Measurements from ENCODE around the gene IDI2.
"Not testable (repeated sequence)": the region's sequence is repeated elsewhere in the genome, so short reads cannot be mapped to it uniquely, and the experiment has no call there.

The IDI2 gene

DNA sequence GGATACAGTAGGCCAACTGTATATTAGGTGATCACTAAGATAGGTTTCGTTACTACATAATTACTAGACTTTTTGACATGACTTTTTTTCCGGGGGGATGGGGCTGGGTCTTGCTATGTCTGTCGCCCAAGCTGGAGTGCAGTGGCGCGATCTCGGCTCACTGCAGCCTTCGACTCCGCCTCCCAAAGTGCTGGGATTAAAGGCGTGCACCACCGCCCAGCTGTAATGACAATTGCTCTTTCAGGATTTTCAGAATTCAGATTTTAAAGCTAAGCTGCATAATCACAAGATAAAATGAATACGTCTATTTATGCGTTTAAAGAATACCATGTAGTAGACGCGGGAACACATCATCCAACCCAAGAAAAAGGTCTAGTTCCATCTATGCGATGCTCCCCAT is 22.3 kb upstream of the IDI2 start:
- DNase-seq (ENCODE audit: low read depth), result no peak

DNA sequence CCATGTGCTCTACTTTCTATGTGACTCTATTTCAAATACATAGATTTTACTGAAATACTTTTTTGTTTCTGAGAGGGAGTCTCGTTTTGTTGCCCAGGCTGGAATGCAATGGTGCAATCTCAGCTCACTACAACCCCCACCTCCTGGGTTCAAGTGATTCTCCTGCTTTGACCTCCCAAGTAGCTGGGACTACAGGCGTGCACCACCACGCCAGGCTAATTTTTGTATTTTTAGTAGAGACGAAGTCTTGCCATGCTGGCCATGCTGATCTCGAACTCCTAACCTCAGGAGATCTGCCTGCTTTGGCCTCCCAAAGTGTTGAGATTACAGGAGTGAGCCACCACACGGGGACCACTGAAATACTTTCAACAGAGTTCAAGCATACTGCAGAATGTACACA is 19.8 kb upstream of the IDI2 start:
- no peak for DNase-seq (ENCODE audit: low read depth)

DNA sequence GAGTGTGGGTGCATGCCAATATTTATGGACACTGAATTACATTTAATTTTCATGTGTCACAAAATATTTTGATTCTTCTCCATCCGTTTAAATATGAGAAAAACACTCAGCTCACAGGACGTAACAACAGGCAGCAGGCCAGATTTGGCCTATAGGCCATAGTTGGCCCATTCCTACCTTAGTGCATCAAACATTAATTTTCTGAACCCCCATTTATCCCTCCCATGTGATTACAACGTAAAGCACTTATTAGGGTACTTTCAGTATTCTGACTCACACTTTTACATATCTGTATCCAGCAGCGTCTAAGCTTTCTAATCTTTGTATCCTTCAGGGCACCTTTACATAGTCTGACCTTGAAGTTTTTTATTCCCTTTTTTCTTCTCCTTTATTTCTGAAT is 19.3 kb upstream of the IDI2 start:
- no peak for DNase-seq (ENCODE audit: low read depth)

DNA sequence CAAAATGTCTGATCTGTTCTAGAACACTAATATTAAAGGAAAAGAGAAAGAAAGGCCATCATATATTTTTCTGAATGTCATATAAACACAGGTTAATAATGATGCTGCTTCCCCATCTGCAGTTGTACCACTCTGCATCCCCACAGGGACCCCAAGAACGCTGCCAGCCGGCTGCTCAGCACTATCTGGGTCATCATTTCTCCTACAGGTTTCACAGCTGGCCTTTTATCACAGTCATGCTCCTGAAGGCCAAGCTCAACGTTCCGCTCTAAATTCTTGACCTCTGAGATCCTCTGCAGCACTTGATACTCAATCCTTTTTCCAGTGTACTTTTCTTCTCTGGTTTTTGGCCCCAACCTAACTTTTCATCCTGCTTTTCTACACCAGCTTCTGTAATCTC is 18.5 kb upstream of the IDI2 start:
- no peak for DNase-seq (ENCODE audit: low read depth)

DNA sequence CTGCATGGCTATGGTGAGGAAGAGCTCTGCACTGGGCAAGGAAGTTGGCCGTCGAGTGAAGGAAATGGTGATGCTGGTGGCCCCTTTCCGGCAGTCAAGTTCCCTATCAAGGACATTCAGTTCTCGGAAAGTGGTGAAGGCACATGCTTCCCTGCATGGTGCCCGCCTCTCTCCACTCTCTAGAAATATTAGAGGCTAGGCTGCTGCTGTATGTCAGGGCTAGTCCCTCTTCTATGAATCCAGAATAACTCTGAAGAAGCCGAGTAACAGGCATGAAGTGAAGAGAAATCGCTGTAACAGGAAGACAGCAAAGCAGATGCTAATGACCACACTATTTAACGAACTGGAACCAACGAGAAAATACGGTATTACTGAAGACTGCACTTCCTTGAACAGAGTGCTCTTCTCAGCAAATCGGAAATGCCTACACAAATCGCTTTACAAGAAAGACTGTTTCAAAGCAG is 17.9 kb upstream of the IDI2 start:
- no peak for DNase-seq (ENCODE audit: low read depth)

DNA sequence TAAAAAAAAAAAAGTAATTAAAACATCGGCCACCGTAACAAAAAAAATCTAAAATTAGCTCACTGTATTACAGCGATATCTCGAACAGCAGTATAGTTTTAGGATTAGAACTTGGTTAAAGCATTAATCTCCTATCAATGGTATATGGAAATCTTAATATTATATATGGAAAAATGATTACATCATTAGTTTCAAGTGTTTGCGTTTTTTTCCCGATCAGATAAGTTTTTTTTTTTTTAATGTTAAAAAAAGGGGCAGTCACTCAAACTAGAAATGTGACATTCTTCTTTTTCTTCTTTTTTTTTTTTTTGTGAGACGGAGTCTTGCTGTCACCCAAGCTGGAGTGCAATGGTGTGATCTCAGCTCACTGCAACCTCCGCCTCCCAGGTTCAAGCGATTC is 15.9 kb upstream of the IDI2 start:
- DNase-seq (ENCODE audit: low read depth), result no peak

DNA sequence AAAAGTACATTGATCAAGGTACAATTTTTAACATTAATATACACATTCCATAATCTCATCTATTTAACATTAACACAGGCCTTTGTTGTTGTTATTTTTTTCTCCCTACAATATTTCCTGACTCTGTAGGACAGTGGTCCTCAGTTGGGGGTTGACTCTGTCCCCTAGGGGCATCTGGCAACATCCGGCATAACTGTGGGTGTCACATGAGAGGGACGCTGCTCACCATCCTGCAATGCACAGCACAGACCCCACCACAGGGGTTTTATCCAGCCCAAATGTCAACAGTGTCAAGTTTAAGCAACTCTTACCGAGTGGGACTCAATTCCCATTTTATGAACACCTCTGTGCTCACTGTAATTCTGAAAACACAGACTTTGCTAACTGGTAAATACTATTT is 14.5 kb upstream of the IDI2 start:
- no peak for DNase-seq (ENCODE audit: low read depth)

DNA sequence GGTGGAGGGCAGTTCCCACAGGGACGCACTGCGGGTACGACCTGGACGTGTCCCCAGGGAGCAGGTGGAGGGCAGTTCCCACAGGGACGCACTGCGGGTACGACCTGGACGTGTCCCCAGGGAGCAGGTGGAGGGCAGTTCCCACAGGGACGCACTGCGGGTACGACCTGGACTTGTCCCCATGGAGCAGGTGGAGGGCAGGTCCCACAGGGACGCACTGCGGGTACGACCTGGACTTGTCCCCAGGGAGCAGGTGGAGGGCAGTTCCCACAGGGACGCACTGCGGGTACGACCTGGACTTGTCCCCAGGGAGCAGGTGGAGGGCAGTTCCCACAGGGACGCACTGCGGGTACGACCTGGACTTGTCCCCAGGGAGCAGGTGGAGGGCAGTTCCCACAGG is 13.1 kb upstream of the IDI2 start:
- DNase-seq (ENCODE audit: low read depth), result not testable (repeated sequence)

DNA sequence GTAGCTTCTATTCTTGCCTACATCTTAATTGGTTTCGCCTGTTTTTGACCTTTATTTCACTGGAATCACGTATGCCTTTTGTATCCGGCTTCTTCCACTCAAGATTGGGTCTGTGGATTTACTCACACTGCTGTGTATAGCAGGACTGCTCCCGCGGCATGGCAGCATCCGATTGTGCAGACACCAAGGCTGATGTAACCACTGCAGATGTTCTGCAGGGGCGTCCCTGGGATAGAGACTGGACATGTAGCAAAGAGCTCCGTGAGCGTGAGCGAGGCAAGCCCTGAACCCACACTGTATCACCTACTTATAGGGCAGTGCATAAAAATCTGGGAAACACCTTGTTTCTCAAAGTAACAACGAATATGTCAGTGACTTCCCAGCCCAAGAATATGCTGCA is 11.4 kb upstream of the IDI2 start:
- DNase-seq (ENCODE audit: low read depth), result no peak

DNA sequence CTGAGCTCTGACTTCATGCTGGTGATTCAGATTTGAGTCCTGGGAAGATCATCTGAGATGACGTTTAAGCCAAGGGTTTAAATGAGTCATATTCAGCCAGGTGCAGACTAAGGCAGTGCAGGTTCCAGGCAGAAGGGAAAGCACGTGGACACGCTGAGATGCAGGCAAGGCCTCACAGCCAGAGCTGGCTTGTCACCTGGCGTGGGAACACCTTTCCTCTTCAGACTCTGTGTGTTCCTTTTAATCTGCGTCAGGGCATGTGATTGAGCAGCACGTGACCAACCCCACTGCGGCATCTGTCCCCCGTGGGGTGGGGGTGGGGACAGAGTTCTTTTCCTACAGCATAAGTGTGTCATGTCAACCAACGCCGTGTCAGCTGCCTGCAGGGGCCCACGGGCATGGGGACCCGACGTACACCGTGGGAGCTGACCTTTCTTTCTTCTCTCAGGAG is 10.7 kb upstream of the IDI2 start:
- no peak for DNase-seq (ENCODE audit: low read depth)

DNA sequence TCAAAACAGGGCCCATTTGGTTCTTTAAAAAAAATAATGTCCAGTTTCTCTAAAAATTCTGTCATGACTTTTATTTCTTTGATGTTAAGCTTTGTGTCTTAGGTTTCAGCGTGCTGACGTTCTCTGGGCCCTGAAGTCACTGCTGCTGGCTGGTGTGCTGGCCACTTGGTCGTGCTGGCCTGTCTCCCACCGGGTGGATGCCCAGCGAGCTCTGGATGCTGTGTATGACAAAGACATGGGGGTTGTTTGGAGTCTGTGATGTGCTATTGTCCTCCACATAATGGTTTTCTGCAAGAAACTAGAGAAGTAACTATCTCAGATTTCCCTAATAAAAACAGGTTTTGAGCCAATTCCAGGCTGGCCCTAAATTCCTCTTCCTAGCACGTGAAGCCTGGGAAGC is 9.5 kb upstream of the IDI2 start:
- no peak for DNase-seq (ENCODE audit: low read depth)

DNA sequence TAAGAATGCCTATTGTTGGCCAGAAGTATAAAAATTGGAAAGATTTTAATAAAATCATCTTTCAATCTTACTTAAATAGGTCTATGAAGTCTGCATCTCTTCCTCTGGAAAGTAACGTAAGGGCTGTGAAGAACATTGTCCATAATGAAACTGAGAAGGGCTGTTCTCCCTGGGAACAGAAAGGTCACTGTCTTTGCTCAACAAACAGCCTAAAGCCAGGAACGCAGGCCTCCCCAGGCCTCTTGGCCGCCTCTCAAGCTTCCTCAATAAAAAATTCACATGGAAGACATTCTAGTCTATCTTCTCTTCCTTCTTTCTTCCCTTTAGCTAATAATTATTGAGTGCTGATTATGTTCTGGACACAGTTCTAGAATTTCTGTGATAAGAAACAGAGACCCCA is 9.1 kb upstream of the IDI2 start:
- DNase-seq (ENCODE audit: low read depth), result no peak

DNA sequence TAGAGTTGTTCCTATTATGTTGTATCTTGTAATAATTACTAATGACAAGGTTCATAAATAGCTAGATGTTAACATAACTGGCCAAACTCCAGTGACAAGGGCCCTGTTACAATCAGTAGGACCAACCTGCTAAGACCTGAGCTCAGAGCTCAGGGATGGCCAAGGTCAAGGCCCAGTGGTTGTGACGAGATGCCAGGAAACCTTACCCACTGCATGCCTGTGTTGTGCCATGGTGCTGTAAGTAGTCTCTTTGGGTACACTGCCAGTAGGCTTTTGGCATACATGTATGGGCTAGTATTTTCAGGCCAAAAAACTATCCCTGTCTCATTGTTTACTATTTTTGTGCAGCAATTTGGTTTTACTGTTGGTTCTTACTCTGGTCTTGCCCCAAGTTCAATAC is 7.9 kb upstream of the IDI2 start:
- DNase-seq (ENCODE audit: low read depth), result no peak

DNA sequence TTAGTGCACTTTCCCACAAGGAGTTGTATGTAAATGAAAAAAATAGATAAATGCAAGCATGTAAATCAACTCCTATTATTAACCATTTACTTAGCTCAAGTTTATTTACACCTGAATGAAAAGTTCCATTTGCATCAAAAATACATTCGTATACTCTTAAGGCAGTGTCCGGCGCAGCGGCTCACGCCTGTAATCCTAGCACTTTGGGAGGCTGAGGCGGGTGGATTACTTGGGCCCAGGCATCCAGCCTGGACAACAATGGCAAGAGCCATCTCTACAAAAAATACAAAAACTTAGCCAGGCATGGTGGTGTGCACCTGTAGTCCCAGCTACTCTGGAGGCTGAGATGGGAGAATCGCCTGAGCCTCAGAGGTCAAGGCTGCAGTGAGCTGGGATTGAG is 4.2 kb upstream of the IDI2 start:
- no peak for DNase-seq (ENCODE audit: low read depth)

DNA sequence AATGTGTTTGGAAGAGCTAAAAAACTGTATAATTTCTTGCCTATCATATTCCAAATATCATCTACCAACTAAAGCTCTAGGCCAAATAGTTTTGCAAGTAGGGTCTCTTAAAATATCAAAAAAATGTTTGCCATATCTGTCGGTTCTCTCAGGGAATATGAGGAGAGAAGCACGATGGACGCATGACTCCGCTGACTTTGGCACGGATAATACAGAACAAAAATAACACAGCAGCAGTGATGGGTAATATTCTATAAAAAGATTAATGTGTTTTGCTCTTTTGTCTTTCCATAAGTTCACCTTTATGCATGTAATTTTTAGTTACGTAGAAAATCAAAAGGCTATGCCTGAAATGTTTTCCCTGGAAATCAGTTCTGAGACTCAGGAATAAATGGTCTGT is 919 bp upstream of the IDI2 start:
- DNase-seq (ENCODE audit: low read depth), result no peak

DNA sequence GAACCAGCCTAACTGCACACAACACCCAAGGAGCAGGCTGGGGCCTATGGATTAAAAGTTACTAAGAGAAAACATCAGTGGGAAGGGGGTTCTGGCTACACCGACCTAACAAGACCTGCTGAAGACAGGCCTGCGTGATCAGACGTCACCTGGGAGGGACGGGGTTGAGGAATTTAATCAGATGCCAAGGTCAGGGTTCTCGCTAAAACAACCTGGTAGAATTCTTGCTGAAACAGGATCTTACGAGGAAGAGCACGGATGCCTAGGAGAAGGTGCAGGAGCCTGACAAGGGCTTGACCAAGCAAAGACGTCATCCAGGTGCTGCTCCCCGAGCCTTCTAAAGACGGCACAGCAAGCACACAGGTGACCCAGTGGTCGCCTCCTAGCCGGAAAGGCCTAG is 1.6 kb downstream of the IDI2 start:
- no peak for DNase-seq (ENCODE audit: low read depth)

DNA sequence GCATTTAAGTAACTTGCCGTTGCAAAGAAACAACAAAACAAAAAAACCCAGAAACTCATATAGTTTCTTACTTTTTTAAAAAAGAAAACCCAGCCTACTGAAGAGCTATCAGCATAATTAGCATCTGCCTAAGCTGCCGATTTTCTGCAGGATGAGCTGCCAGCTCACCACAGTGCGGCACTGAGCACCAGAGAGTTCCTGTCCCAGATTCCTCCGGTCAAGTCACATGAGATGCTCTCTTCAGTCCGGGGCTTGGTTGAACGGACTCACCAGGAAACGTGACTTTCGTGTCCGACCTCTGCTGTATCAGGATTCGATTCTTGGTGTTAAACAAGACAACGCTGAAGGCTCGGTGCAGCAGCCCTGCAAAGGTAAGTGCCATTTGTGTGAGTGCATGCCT is 3.2 kb downstream of the IDI2 start:
- no peak for DNase-seq (ENCODE audit: low read depth)

DNA sequence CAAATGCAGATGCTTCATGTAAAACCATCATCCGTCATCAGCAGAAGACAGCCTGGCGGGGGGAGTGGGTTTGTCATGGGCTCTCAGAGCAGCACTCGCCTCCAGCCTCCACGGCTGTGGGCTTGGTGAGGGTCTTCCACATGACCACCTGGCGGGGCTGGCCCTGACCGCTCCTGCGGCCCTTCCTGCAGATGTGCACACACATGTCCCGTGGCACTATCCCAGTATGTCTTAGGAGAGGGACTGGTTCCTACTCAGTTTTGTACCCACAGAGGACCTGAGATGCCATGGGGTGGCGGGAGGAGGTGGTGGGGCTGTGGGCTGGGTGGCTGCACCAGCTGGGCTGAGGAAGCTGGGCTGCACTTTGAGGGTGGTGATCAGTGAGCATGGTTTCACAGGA is 4.7 kb downstream of the IDI2 start:
- DNase-seq (ENCODE audit: low read depth), result no peak

DNA sequence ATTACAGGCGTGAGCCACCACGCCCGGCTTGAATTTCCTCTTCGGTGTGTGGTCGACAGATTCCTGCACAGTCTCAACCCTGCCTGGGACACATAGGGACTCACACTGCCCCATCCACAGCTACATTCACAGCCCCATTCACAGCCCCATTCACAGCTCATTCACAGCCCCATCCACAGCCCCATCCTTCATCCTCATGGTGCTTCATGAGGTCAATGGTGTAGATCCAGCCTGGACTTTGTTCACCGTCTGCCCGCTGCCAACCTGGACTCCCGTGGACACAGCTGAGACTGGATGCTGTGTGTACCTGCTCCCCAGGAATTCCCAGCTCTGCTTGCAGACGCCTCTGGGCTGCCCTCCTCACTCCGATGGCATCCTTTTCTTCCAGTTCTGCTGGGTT is 5.2 kb downstream of the IDI2 start:
- no peak for DNase-seq (ENCODE audit: low read depth)

DNA sequence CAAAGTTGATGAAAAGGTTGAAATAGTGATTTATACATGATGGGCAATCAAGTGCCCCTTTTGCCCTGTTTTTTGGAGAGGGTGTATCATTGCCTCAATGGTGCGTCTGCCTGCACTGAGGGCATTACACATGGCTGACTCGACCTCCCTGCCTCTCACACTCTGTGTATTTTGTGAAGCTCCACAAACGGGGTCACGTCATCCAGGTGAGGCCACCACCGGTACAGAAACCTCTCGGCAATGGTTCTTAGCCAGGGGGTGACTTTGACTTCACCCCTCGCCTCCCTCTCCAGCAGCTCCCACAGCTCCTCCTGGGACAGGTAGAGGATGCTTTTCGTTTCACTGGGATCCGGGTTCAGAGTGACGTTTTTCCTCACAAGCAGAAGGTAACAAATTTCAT is 6.3 kb downstream of the IDI2 start:
- DNase-seq (ENCODE audit: low read depth), result no peak

DNA sequence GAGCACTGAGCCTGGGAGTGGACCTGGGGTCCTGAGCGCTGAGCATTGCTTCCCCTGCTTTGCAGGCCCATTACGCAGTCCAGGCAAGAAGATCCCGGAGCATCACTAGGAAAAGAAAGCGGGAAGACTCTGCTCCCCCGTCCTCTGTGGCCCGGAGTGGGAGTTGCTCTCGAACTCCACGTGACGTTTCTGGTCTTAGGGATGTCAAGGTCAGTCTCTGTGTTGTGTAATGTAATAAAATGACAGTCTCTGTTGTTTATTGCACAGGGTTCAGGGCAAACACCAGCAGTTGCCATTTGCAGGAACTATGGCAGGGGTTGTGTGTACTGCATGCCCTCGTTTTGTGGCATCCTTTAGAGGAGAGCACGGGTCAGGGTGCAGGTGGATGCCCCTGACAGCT is 10.0 kb downstream of the IDI2 start:
- DNase-seq (ENCODE audit: low read depth), result no peak

DNA sequence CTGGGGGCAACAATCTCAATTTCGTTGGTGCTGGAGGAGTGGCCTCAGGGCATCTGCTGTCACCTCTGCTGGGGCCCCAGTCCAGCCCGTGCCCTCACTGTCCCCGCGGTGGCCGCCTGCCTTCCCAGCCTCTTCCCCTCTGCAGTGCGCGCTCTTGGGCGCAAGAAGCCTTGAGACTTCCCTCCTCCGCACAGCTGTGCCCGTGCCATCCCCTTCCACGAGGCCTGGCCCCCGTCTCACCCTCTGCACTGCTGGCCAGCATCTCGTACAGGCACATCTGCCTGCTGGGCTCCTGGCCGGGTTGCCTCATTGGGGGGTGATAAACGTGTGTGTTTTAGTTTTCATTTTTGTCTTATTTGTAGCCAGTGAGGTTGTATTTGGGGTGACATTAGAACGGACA is 14.0 kb downstream of the IDI2 start:
- DNase-seq (ENCODE audit: low read depth), result no peak

DNA sequence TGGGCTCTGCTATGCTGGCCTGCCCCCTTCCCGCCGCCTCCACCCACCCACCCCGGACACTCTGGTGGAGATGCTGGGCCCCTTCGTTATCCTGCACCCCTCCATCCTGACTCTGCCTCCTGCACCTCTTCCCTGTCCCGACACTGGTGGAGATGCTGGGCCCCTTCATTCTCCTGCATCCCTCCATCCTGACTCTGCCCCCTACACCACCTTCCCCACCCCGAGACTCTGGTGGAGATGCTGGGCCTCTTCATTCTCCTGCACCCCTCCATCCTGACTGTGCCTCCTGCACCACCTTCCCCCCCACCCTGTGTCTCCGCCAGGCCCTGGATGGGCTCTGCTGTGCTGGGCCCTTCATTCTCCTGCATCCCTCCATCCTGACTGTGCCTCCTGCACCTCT is 15.0 kb downstream of the IDI2 start:
- DNase-seq (ENCODE audit: low read depth), result no peak

DNA sequence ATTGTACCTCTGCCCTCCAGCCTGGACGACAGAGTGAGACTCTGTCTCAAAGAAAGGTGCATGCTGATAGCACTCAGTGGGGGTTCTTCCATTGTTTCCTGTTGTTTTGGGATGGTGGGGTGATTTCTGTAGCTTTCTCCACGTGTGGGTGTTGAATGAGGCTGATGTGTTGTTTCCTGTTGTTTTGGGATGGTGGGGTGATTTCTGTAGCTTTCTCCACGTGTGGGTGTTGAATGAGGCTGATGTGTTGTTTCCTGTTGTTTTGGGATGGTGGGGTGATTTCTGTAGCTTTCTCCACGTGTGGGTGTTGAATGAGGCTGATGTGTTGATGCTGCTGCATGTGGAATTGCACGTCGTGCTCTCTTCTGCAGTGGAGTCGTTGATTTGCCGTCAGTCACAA is 15.7 kb downstream of the IDI2 start:
- not testable (repeated sequence) for DNase-seq (ENCODE audit: low read depth)

DNA sequence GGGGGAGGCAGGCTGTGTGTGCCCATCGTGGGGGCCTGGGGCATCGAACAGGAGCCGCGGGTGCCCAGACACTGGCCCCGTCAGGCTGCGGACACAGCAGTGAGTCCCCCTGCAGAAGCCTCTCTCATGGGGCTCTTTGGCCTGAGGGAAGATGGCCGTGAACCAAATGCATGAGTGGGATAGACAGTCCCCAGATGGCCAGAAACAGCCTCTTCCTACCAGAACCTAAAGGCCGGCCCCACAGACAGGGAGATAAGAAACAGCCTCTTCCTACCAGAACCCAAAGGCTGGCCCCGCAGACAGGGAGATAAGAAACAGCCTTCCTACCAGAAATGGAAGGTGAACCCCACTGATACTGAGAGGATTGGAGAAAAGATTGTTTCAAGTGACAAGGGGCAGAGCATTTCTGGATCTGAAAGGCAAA is 16.6 kb downstream of the IDI2 start:
- DNase-seq (ENCODE audit: low read depth), result no peak

Data from activated T-cell treated with anti-CD3 and anti-CD28 coated beads for 1 hour (primary cell).